H1 (cell line): ENCODE measurements around the gene POU2F1. TPM values are rescaled to one million over a fixed set of nuclear protein-coding genes. Genes with fewer than 3 reads are reported as not detected.
A peak's percentile ranks its signal among the peaks of the same experiment; 100 is the strongest.

Source experiments
- CTCF ChIA-PET: fragments of 300-600 bp; sonication (Branson Sonifier 250); formaldehyde crosslinking; loops from one replicate; lab custom pipeline; 2021; ENCODE audit not compliant: partially characterized antibody; lab: Charles Lee
- POLR2A ChIA-PET: fragments of 300-600 bp; sonication (Branson Sonifier 250); formaldehyde crosslinking; loops from one replicate; lab custom pipeline; 2021; ENCODE audit warnings: inconsistent platforms; ENCODE audit not compliant: partially characterized antibody; lab: Charles Lee
- DNase-seq, 2 experiments: peaks; one replicate each; pipeline versions ENCODE4 v3.0.0 to v3.0.0-alpha.2; 2010 to 2022; ENCODE audit warnings: low spot score in 2 of 2, low read depth in 1 of 2, mixed read lengths in 1 of 2
- FAIRE-seq: peaks from 2 replicates; lab custom pipeline; 2011; peaks lifted over from hg19 to GRCh38; lab: Jason Lieb, UNC
- H2AFZ ChIP-seq: 2 replicates; pipeline ENCODE4 v1.8.1; 2012; ENCODE audit warnings: low read length, inconsistent platforms
- H2AK5ac ChIP-seq: 2 replicates; pipeline ENCODE4 v1.6.1; 2013; ENCODE audit warnings: low read depth, low read length
- H2BK120ac ChIP-seq: replicated peaks from 2 replicates; pipeline ENCODE3; 2013; ENCODE audit warnings: low read depth, low read length, inconsistent platforms
- H2BK12ac ChIP-seq: 2 replicates; pipeline ENCODE4 v1.6.1; 2013; ENCODE audit warnings: low read depth, low read length
- H2BK15ac ChIP-seq: 2 replicates; pipeline ENCODE4 v1.6.1; 2013; ENCODE audit warnings: low read length
- H2BK20ac ChIP-seq: 2 replicates; pipeline ENCODE4 v1.6.1; 2013; ENCODE audit warnings: low read length
- H2BK5ac ChIP-seq: 2 replicates; pipeline ENCODE4 v1.6.1; 2013; ENCODE audit warnings: low read depth, low read length
- H3K14ac ChIP-seq: 2 replicates; pipeline ENCODE4 v1.6.1; 2013; ENCODE audit warnings: inconsistent platforms; ENCODE audit not compliant: insufficient read length
- H3K18ac ChIP-seq: 2 replicates; pipeline ENCODE4 v1.6.1; 2013; ENCODE audit warnings: low read length; ENCODE audit errors: extremely low read depth
- H3K23ac ChIP-seq: 2 replicates; pipeline ENCODE4 v1.6.1; 2013; ENCODE audit warnings: inconsistent platforms; ENCODE audit not compliant: insufficient read length
- H3K23me2 ChIP-seq: 2 replicates; pipeline ENCODE4 v1.6.1; 2013; ENCODE audit warnings: low read depth, low read length
- H3K27ac ChIP-seq: 2 replicates; pipeline ENCODE4 v1.6.1; 2011; ENCODE audit warnings: low read depth, low read length, inconsistent platforms
- H3K27me3 ChIP-seq, 4 experiments: replicated peaks in 1 of 4; 1 replicate in 1 of 4; 2 replicates in 3 of 4; pipeline versions ENCODE4 v1.6.1 to v1.8.1; 2011 to 2013; ENCODE audit warnings: low read length in 3 of 4, mild to moderate bottlenecking in 3 of 4, inconsistent platforms in 2 of 4, mixed read lengths in 2 of 4, moderate library complexity in 1 of 4; ENCODE audit not compliant: control insufficient read depth in 3 of 4, insufficient read depth in 3 of 4; ENCODE audit errors: extremely low read depth in 1 of 4
- H3K36me3 ChIP-seq, 4 experiments: 2 replicates each; pipeline versions ENCODE4 v1.6.1 to v1.8.1; 2011 to 2013; ENCODE audit warnings: mild to moderate bottlenecking in 4 of 4, low read length in 3 of 4, moderate library complexity in 2 of 4, control low read depth in 1 of 4, inconsistent platforms in 1 of 4; ENCODE audit not compliant: insufficient read depth in 4 of 4, control insufficient read depth in 2 of 4
- H3K4ac ChIP-seq: replicated peaks from 2 replicates; pipeline ENCODE3; 2013; ENCODE audit warnings: low read length, low read depth, mixed read lengths, inconsistent platforms; ENCODE audit not compliant: insufficient read length
- H3K4me1 ChIP-seq, 4 experiments: replicated peaks in 1 of 4; 1 replicate in 1 of 4; 2 replicates in 3 of 4; pipeline versions ENCODE4 v1.6.1 to v1.8.1; 2011 to 2013; ENCODE audit warnings: low read length in 3 of 4, inconsistent platforms in 2 of 4, mixed read lengths in 1 of 4; ENCODE audit not compliant: insufficient read depth in 4 of 4, control insufficient read depth in 3 of 4
- H3K4me2 ChIP-seq, 2 experiments: 2 replicates each; pipeline versions ENCODE4 v1.6.1 to v1.8.1; 2011 to 2013; ENCODE audit warnings: low read depth in 2 of 2, low read length in 2 of 2, control low read depth in 1 of 2, inconsistent platforms in 1 of 2, mild to moderate bottlenecking in 1 of 2; ENCODE audit not compliant: insufficient read depth in 1 of 2
- H3K4me3 ChIP-seq, 4 experiments: fragments of 200-600, 300-600 bp in 1 of 4; sonication (generic), shearing (Covaris generic), sonication (Bioruptor Twin) in 1 of 4; 2 replicates each; pipeline versions ENCODE4 v1.5.1 to v1.8.1; 2011 to 2016; ENCODE audit warnings: low read length in 4 of 4, low read depth in 3 of 4, control low read depth in 2 of 4, inconsistent platforms in 2 of 4, mild to moderate bottlenecking in 2 of 4, mixed read lengths in 1 of 4, moderate library complexity in 1 of 4; ENCODE audit not compliant: insufficient read depth in 2 of 4; ENCODE audit errors: extremely low read depth in 1 of 4
- H3K56ac ChIP-seq: replicated peaks from 2 replicates; pipeline ENCODE3; 2013; ENCODE audit warnings: low read depth, mild to moderate bottlenecking, mixed read lengths, low read length, inconsistent platforms; ENCODE audit not compliant: insufficient read length
- H3K79me1 ChIP-seq: 2 replicates; pipeline ENCODE4 v1.6.1; 2013; ENCODE audit warnings: low read depth, low read length, control low read depth
- H3K79me2 ChIP-seq, 2 experiments: 2 replicates each; pipeline versions ENCODE4 v1.6.1 to v1.8.1; 2012 to 2013; ENCODE audit warnings: low read length in 2 of 2, mild to moderate bottlenecking in 2 of 2, inconsistent platforms in 1 of 2; ENCODE audit not compliant: insufficient read depth in 2 of 2, control insufficient read depth in 1 of 2
- H3K9ac ChIP-seq, 4 experiments: replicated peaks in 1 of 4; 1 replicate in 1 of 4; 2 replicates in 3 of 4; pipeline versions ENCODE4 v1.6.1 to v1.8.1; 2011 to 2013; ENCODE audit warnings: low read depth in 3 of 4, low read length in 3 of 4, control low read depth in 2 of 4, mild to moderate bottlenecking in 2 of 4, moderate library complexity in 2 of 4, inconsistent platforms in 1 of 4; ENCODE audit errors: extremely low read depth in 1 of 4
- H3K9me3 ChIP-seq, 2 experiments: 2 replicates each; pipeline versions ENCODE4 v1.6.1 to v1.8.1; 2012 to 2013; ENCODE audit warnings: mild to moderate bottlenecking in 2 of 2, moderate library complexity in 2 of 2, control low read depth in 1 of 2, inconsistent platforms in 1 of 2, low read depth in 1 of 2, low read length in 1 of 2, mixed read lengths in 1 of 2; ENCODE audit not compliant: insufficient read depth in 2 of 2
- H4K20me1 ChIP-seq, 2 experiments: replicated peaks in 1 of 2; 2 replicates each; pipeline versions ENCODE3 to v1.8.1; 2011 to 2013; ENCODE audit warnings: inconsistent platforms in 2 of 2, low read length in 2 of 2, mild to moderate bottlenecking in 1 of 2; ENCODE audit not compliant: insufficient read depth in 2 of 2, control insufficient read depth in 1 of 2
- H4K5ac ChIP-seq: 2 replicates; pipeline ENCODE4 v1.6.1; 2013; ENCODE audit warnings: low read length, low read depth, mixed read lengths, inconsistent platforms; ENCODE audit not compliant: insufficient read length
- H4K8ac ChIP-seq: 2 replicates; pipeline ENCODE4 v1.8.0; 2013; ENCODE audit warnings: mild to moderate bottlenecking, moderate library complexity, low read length, inconsistent platforms; ENCODE audit not compliant: insufficient read depth; ENCODE audit errors: extremely low read depth
- H4K91ac ChIP-seq: replicated peaks from 2 replicates; pipeline ENCODE3; 2013; ENCODE audit warnings: low read length, mixed read lengths, inconsistent platforms; ENCODE audit not compliant: insufficient read length
- CTCF ChIP-seq, 3 experiments: IDR thresholded peaks; 1 replicate in 2 of 3; 2 replicates in 1 of 3; pipeline versions ENCODE4 v1.5.1 to v1.6.1; 2011; ENCODE audit warnings: low read length in 3 of 3, mild to moderate bottlenecking in 3 of 3, inconsistent platforms in 2 of 3, low read depth in 1 of 3, moderate library complexity in 1 of 3; ENCODE audit not compliant: insufficient read depth in 1 of 3; ENCODE audit errors: control extremely low read depth in 1 of 3
- E2F6 ChIP-seq: IDR thresholded peaks from 2 replicates; pipeline ENCODE4 v1.6.1; 2012; ENCODE audit warnings: inconsistent platforms
- NRF1 ChIP-seq: IDR thresholded peaks from 2 replicates; pipeline ENCODE4 v1.6.1; 2011; ENCODE audit warnings: mild to moderate bottlenecking, low read depth, low read length, improper control_type of control experiment
- RAD21 ChIP-seq, 2 experiments: IDR thresholded peaks in 1 of 2; conservative IDR thresholded peaks in 1 of 2; 2 replicates each; pipeline ENCODE4 v1.6.1; 2011; ENCODE audit warnings: low read depth in 2 of 2, low read length in 2 of 2, improper control_type of control experiment in 1 of 2, inconsistent platforms in 1 of 2, mild to moderate bottlenecking in 1 of 2, moderate library complexity in 1 of 2
- WGBS, 2 experiments: shearing (Covaris generic) in 1 of 2; methylation state at CpG; one replicate each; pipeline versions ENCODE4 v1.1.6 to v1.1.7; 2013 to 2015; ENCODE audit warnings: low lambda C conversion rate in 2 of 2, mixed read lengths in 2 of 2, inconsistent platforms in 1 of 2, low coverage in 1 of 2, missing lambda C conversion rate in 1 of 2; ENCODE audit not compliant: insufficient replicate concordance in 2 of 2, insufficient coverage in 1 of 2, insufficient read length in 1 of 2; ENCODE audit errors: extremely low coverage in 1 of 2, missing lambda C conversion rate in 1 of 2; 5-methylcytosine and 5-hydroxymethylcytosine counted together
- polyA plus RNA-seq, 7 experiments: library from polyadenylated mRNA; depleted of rRNA in 3 of 7; stranded (reverse) in 5 of 7; unstranded in 2 of 7; fragments of >200 nt in 5 of 7; fragments of 200-250 nt in 2 of 7; gene quantifications; 1 replicate in 5 of 7; 2 replicates in 1 of 7; 4 replicates in 1 of 7; pipeline versions ENCODE4 v1.2.1 to v1.2.3, GENCODE V29; 2011 to 2013; ENCODE audit warnings: missing spikeins in 2 of 7, mixed read lengths in 2 of 7
- total RNA-seq: library from RNA; stranded (reverse); fragmentation: NEBNext Ultra II Directional; extraction: Animal tissue kit (Norgen Biotek cat#: 25700); gene quantifications from 2 replicates; pipeline ENCODE4 v1.2.1, GENCODE V29; 2021

Gene POU2F1
- total and polyA plus RNA-seq, 2 of the 8 experiments (the other 6 are each of a cell fraction or from before 2014, with no cell fraction given): 37.0 to 57.2 TPM

- no peaks in the 10 kb centered on the region for H4K20me1 ChIP-seq
- H3K27me3 ChIP-seq: no peaks in the 10 kb centered on the region
- no peak overlapping the region for H3K56ac ChIP-seq
- no peaks in the 10 kb centered on the region for H3K36me3 ChIP-seq
- ChIA-PET CTCF (interaction anchor here (0.8 to 1.2 kb wide), 6 partner anchors 9 to 111 kb away, joined by 3 to 8 read pairs (median 3); no protein-coding TSS in a partner anchor), POLR2A (interaction anchor here (1.1 kb wide), 1 partner anchor 12 kb away, joined by 11 read pairs; the partner anchor contains the start of gene POU2F1)
- H3K4ac ChIP-seq: no peak overlapping the region
- no peak overlapping the region for H3K18ac ChIP-seq
- H2BK15ac ChIP-seq: no peak overlapping the region
- no peak overlapping the region for H3K4me2 ChIP-seq
- H3K9ac ChIP-seq: no peak overlapping the region
- no peak overlapping the region for H4K5ac ChIP-seq
- H2BK120ac ChIP-seq: no peak overlapping the region
- H3K9me3 ChIP-seq: peaks cover 2 to 4% of the 10 kb centered on the region in 2 experiments; a peak in 2 of 4 replicates
- DNase-seq: no peak
- H2AK5ac ChIP-seq: no peak overlapping the region
- peaks cover 3 to 7% (median 6%) of the 10 kb centered on the region in 4 experiments; a peak in 6 of 7 replicates for H3K4me1 ChIP-seq
- no peak for TF ChIP-seq E2F6
- peak; percentile 39 to 57 for TF ChIP-seq RAD21 (IDR thresholded peaks at IDR 0.05 in 1 of 2, conservative IDR thresholded peaks at IDR 0.05 in 1 of 2; ENCODE audit: low read depth in 2 of 2, low read length in 2 of 2)
- peak in 2 of 3 experiments; percentile 31 to 40; a peak in 2 of 4 replicates for TF ChIP-seq CTCF (IDR thresholded peaks at IDR 0.05; ENCODE audit: control extremely low read depth in 1 of 3, insufficient read depth in 1 of 3, low read depth in 1 of 3, low read length in 3 of 3)
- TF ChIP-seq NRF1: no peak
- H3K79me2 ChIP-seq: no peaks in the 10 kb centered on the region
- H3K79me1 ChIP-seq: no peaks in the 10 kb centered on the region
- H3K23ac ChIP-seq: no peak overlapping the region
- H2BK20ac ChIP-seq: no peak overlapping the region
- H3K23me2 ChIP-seq: no peaks in the 10 kb centered on the region
- WGBS, 2 experiments: 86% methylated on average over 5 of the region's 6 CpGs; no CpG with 5 or more reads in 1 of the 2 experiments
- no peak for FAIRE-seq
- H4K8ac ChIP-seq: no peak overlapping the region
- H3K4me3 ChIP-seq: no peak overlapping the region
- H2BK5ac ChIP-seq: no peak overlapping the region
- no peak overlapping the region for H3K27ac ChIP-seq
- H3K14ac ChIP-seq: no peak overlapping the region
- no peak overlapping the region for H4K91ac ChIP-seq
- no peak overlapping the region for H2BK12ac ChIP-seq
- H2AFZ ChIP-seq: no peak overlapping the region
Measured at GRCh38 chr1:167207940-167208623, 12.6 kb upstream of the POU2F1 start.
